ENCODE results near the gene ACER3.

- TF ChIP-seq, protein P1, sequence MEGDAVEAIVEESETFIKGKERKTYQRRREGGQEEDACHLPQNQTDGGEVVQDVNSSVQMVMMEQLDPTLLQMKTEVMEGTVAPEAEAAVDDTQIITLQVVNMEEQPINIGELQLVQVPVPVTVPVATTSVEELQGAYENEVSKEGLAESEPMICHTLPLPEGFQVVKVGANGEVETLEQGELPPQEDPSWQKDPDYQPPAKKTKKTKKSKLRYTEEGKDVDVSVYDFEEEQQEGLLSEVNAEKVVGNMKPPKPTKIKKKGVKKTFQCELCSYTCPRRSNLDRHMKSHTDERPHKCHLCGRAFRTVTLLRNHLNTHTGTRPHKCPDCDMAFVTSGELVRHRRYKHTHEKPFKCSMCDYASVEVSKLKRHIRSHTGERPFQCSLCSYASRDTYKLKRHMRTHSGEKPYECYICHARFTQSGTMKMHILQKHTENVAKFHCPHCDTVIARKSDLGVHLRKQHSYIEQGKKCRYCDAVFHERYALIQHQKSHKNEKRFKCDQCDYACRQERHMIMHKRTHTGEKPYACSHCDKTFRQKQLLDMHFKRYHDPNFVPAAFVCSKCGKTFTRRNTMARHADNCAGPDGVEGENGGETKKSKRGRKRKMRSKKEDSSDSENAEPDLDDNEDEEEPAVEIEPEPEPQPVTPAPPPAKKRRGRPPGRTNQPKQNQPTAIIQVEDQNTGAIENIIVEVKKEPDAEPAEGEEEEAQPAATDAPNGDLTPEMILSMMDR (conservative IDR thresholded peaks at IDR 0.05; ENCODE audit: low read depth in 2 of 2): no peak
- no peak for TF ChIP-seq EZH2 (IDR thresholded peaks at IDR 0.05; ENCODE audit: low read depth, unreplicated experiment)
- no peak for TF ChIP-seq CREB1 (CRISPR knock-in tag; IDR thresholded peaks at IDR 0.05; ENCODE audit: low read depth)
- no peak for TF ChIP-seq REST (IDR thresholded peaks at IDR 0.05; ENCODE audit: unreplicated experiment)
- no peak for TF ChIP-seq POLR2AphosphoS5 (IDR thresholded peaks at IDR 0.05; ENCODE audit: low read depth)
- TF ChIP-seq, protein P2, sequence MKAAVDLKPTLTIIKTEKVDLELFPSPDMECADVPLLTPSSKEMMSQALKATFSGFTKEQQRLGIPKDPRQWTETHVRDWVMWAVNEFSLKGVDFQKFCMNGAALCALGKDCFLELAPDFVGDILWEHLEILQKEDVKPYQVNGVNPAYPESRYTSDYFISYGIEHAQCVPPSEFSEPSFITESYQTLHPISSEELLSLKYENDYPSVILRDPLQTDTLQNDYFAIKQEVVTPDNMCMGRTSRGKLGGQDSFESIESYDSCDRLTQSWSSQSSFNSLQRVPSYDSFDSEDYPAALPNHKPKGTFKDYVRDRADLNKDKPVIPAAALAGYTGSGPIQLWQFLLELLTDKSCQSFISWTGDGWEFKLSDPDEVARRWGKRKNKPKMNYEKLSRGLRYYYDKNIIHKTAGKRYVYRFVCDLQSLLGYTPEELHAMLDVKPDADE (IDR thresholded peaks at IDR 0.05): no peak
- TF ChIP-seq JUNB (IDR thresholded peaks at IDR 0.05; ENCODE audit: unreplicated experiment): no peak
- TF ChIP-seq EZH2phosphoT487 (IDR thresholded peaks at IDR 0.05; ENCODE audit: unreplicated experiment): no peak
- no peak for TF ChIP-seq NANOG (IDR thresholded peaks at IDR 0.05; ENCODE audit: borderline replicate concordance)
- no peak for TF ChIP-seq ZNF114 (CRISPR knock-in tag; IDR thresholded peaks at IDR 0.05)
- no peak for TF ChIP-seq ZNF331 (CRISPR knock-in tag; IDR thresholded peaks at IDR 0.05; ENCODE audit: low read depth)
- no peak for TF ChIP-seq ZNF462 (CRISPR knock-in tag; IDR thresholded peaks at IDR 0.05)
- no peak for TF ChIP-seq STAT1 (IDR thresholded peaks at IDR 0.05; ENCODE audit: unreplicated experiment)
These were observed 214.7 kb downstream of the ACER3 start for GRCh38 chr11:77075425-77075905.
